K562 (cell line): ENCODE results near the gene KLK3. TPM values are rescaled to one million over a fixed set of nuclear protein-coding genes. Genes with fewer than 3 reads are reported as not detected.

Source experiments
- ATF7 ChIP-seq: fragments of 450-650 bp; IDR thresholded peaks from 2 replicates; pipeline ENCODE4 v1.7.1; 2014; ENCODE audit warnings: mild to moderate bottlenecking, moderate library complexity
- CCAR2 ChIP-seq: fragments of 200-400 bp; formaldehyde crosslinking; IDR thresholded peaks from 2 replicates; pipeline ENCODE4 v1.6.1; 2017; ENCODE audit warnings: mild to moderate bottlenecking, low read depth, low read length
- CHD1 ChIP-seq: fragments of 200-600 bp; sonication (generic); IDR thresholded peaks from one replicate; pipeline ENCODE4 v1.6.1; 2012; ENCODE audit warnings: mild to moderate bottlenecking, moderate library complexity, low read length, inconsistent platforms
- E2F3 ChIP-seq: fragments of 250-450 bp; sonication (Bioruptor Pico); IDR thresholded peaks from 2 replicates; pipeline ENCODE4 v1.4.0; 2020; ENCODE audit warnings: mild to moderate bottlenecking
- HDAC8 ChIP-seq: fragments of 450-650 bp; IDR thresholded peaks from 2 replicates; pipeline ENCODE4 v1.6.1; 2016; ENCODE audit warnings: mild to moderate bottlenecking, missing genetic modification characterization, moderate library complexity, missing compliant biosample characterization
- KHSRP ChIP-seq: fragments of 450-650 bp; IDR thresholded peaks from 2 replicates; pipeline ENCODE4 v1.6.1; 2017
- MCM2 ChIP-seq: fragments of 450-650 bp; IDR thresholded peaks from 2 replicates; pipeline ENCODE4 v1.6.1; 2017; ENCODE audit warnings: low read depth, mild to moderate bottlenecking
- MEF2A ChIP-seq: IDR thresholded peaks from 2 replicates; pipeline ENCODE4 v1.6.1; 2011; ENCODE audit warnings: low read depth, mild to moderate bottlenecking, low read length, moderate library complexity; ENCODE audit not compliant: control insufficient read depth
- NCOA6 ChIP-seq: fragments of 450-650 bp; IDR thresholded peaks from 2 replicates; pipeline ENCODE4 v1.6.1; 2017; ENCODE audit warnings: mild to moderate bottlenecking
- POLR2AphosphoS2 ChIP-seq: IDR thresholded peaks from 2 replicates; pipeline ENCODE4 v1.6.1; 2012; ENCODE audit warnings: low read length, improper control_type of control experiment
- POLR2AphosphoS5 ChIP-seq: IDR thresholded peaks from 2 replicates; pipeline ENCODE4 v1.6.1; 2011; ENCODE audit warnings: mild to moderate bottlenecking, low read depth, low read length, moderate library complexity; ENCODE audit not compliant: control insufficient read depth, insufficient read depth
- SMAD2 ChIP-seq: fragments of 150-350 bp; IDR thresholded peaks from 2 replicates; pipeline ENCODE4 v1.6.1; 2014; ENCODE audit warnings: low read depth, mild to moderate bottlenecking, low read length
- SMARCB1 ChIP-seq: IDR thresholded peaks from 2 replicates; pipeline ENCODE4 v1.6.1; 2011; ENCODE audit warnings: improper control_type of control experiment, low read depth; ENCODE audit not compliant: insufficient read length
- SMC3 ChIP-seq: conservative IDR thresholded peaks from 2 replicates; pipeline ENCODE4 v1.6.1; 2011; ENCODE audit warnings: low read depth, low read length, improper control_type of control experiment; ENCODE audit not compliant: insufficient read depth
- TCF7L2 ChIP-seq: fragments of 150-350 bp; IDR thresholded peaks from 2 replicates; pipeline ENCODE4 v1.6.1; 2016; ENCODE audit warnings: low read depth, mild to moderate bottlenecking, low read length, moderate library complexity
- ZBTB7A ChIP-seq: IDR thresholded peaks from 2 replicates; pipeline ENCODE4 v1.6.1; 2011; ENCODE audit warnings: low read depth, mild to moderate bottlenecking, low read length, moderate library complexity, borderline replicate concordance; ENCODE audit not compliant: control insufficient read depth
- ZNF444 ChIP-seq: fragments of 250-450 bp; sonication (Bioruptor Pico); IDR thresholded peaks from 2 replicates; pipeline ENCODE4 v1.4.0; 2020; ENCODE audit warnings: mild to moderate bottlenecking, moderate library complexity
- ZNF449 ChIP-seq: fragments of 250-450 bp; sonication (Bioruptor Pico); IDR thresholded peaks from 2 replicates; pipeline ENCODE4 v1.8.0; 2022; ENCODE audit warnings: moderate library complexity, mild to moderate bottlenecking, inconsistent platforms
- ZNF592 ChIP-seq: fragments of 450-650 bp; IDR thresholded peaks from 2 replicates; pipeline ENCODE4 v1.6.1; 2017; ENCODE audit warnings: antibody characterized with exemption, mild to moderate bottlenecking
- ZNF830 ChIP-seq: fragments of 250-450 bp; sonication (Bioruptor Pico); IDR thresholded peaks from 2 replicates; pipeline ENCODE4 v1.5.0; 2021; ENCODE audit warnings: mild to moderate bottlenecking
- polyA plus RNA-seq, 8 experiments: library from polyadenylated mRNA; depleted of rRNA in 4 of 8; stranded (reverse) in 5 of 8; unstranded in 3 of 8; fragments of >200 nt; fragmentation: Nextera tagmentation in 2 of 8; fragmentation: Illumina TruSeq in 1 of 8; extraction: Ambion mirVana in 2 of 8; extraction: Trizol in 1 of 8; gene quantifications; 2 replicates each; pipeline versions ENCODE4 v1.2.1 to v1.2.3, GENCODE V29; 2011 to 2014; ENCODE audit warnings: inconsistent platforms in 1 of 8, missing spikeins in 1 of 8
- total RNA-seq, 7 experiments: library from RNA; depleted of rRNA in 6 of 7; stranded (reverse); fragments of >200 nt in 6 of 7; fragmentation: Illumina TruSeq in 2 of 7; extraction: Trizol in 2 of 7; gene quantifications; 2 replicates each; pipeline versions ENCODE4 v1.2.1 to v1.2.3, GENCODE V29; 2011 to 2021; ENCODE audit warnings: low replicate concordance in 1 of 7
- TF ChIP-seq, protein P1 (sequence below): sonication (generic); formaldehyde crosslinking; IDR thresholded peaks from 2 replicates; pipeline ENCODE4 v1.8.1; 2022; ENCODE audit warnings: missing genetic modification reagents
- TF ChIP-seq, protein P2 (sequence below): sonication (generic); formaldehyde crosslinking; IDR thresholded peaks from 2 replicates; pipeline ENCODE4 v1.9.0; 2022; ENCODE audit warnings: mild to moderate bottlenecking, missing genetic modification reagents

Gene KLK3
- total and polyA plus RNA-seq, 9 of the 15 experiments (the other 6 are each of a cell fraction or from before 2014, with no cell fraction given): not detected

- TF ChIP-seq SMC3: peak; percentile 87
- TF ChIP-seq CHD1: no peak
- TF ChIP-seq ZNF444 (CRISPR knock-in tag): no peak
- no peak for TF ChIP-seq SMARCB1
- no peak for TF ChIP-seq ZNF830
- no peak for TF ChIP-seq TCF7L2
- TF ChIP-seq ZNF592: 0 out of 2 replicates have a peak, but pooled peaks have one; percentile 37
- TF ChIP-seq KHSRP: peak; percentile 91
- no peak for TF ChIP-seq POLR2AphosphoS2
- no peak for TF ChIP-seq NCOA6
- TF ChIP-seq MEF2A: no peak
- no peak for TF ChIP-seq POLR2AphosphoS5
- TF ChIP-seq, protein P1, sequence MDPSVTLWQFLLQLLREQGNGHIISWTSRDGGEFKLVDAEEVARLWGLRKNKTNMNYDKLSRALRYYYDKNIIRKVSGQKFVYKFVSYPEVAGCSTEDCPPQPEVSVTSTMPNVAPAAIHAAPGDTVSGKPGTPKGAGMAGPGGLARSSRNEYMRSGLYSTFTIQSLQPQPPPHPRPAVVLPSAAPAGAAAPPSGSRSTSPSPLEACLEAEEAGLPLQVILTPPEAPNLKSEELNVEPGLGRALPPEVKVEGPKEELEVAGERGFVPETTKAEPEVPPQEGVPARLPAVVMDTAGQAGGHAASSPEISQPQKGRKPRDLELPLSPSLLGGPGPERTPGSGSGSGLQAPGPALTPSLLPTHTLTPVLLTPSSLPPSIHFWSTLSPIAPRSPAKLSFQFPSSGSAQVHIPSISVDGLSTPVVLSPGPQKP (CRISPR knock-in tag): no peak
- TF ChIP-seq E2F3 (CRISPR knock-in tag): no peak
- no peak for TF ChIP-seq SMAD2
- TF ChIP-seq, protein P2, sequence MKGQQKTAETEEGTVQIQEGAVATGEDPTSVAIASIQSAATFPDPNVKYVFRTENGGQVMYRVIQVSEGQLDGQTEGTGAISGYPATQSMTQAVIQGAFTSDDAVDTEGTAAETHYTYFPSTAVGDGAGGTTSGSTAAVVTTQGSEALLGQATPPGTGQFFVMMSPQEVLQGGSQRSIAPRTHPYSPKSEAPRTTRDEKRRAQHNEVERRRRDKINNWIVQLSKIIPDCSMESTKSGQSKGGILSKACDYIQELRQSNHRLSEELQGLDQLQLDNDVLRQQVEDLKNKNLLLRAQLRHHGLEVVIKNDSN (CRISPR knock-in tag): peak; percentile 51; the same call in 1 of the 2 replicates
- no peak for TF ChIP-seq CCAR2
- TF ChIP-seq ZBTB7A: no peak
- no peak for TF ChIP-seq ZNF449
- TF ChIP-seq ATF7: peak; percentile 99
- 0 out of 2 replicates have a peak, but pooled peaks have one; percentile 23 for TF ChIP-seq HDAC8 (tag)
- TF ChIP-seq MCM2: no peak
Observed at GRCh38 chr19:50870417-50871089, 15.8 kb downstream of the KLK3 start (continued).
